ENCODE data around the gene PTOV1.

- TF ChIP-seq POLR2AphosphoS5 (IDR thresholded peaks at IDR 0.05; ENCODE audit: low read depth, low read length) (no peak), POLR2A (IDR thresholded peaks at IDR 0.05; ENCODE audit: low read depth, low read length) (no peak), TAF1 (IDR thresholded peaks at IDR 0.05; ENCODE audit: borderline replicate concordance, low read depth, low read length) (no peak)
Measured at GRCh38 chr19:49802836-49803528, 48.0 kb upstream of the PTOV1 start.

Data from GM12892 (cell line).